GM12878 (cell line): ENCODE data around the gene PLK1. TPM values are rescaled to one million over a fixed set of nuclear protein-coding genes. Genes with fewer than 3 reads are reported as not detected.

Experiments used
- ATAC-seq: fragments of 200-7000 bp; cut with Tn5 transposase; 3 replicates; pipeline ENCODE4 v1.9.1; 2020; ENCODE audit warnings: mild to moderate bottlenecking, moderate library complexity
- BruUV-seq: library from RNA; stranded (reverse); fragments of 400-500 nt; replicated peaks from 2 replicates; lab custom pipeline; 2021; lab: Mats Ljungman, UMichigan
- CTCF ChIA-PET: fragments of 300-600 bp; sonication (Branson Sonifier 250); formaldehyde crosslinking; extraction: SDS; loops from one replicate; lab custom pipeline; 2021; ENCODE audit warnings: inconsistent platforms; lab: Yijun Ruan, JAX
- POLR2A ChIA-PET: fragments of 350-600 bp; formaldehyde crosslinking; extraction: SDS; loops from one replicate; lab custom pipeline; 2021; ENCODE audit warnings: inconsistent platforms; lab: Charles Lee
- RAD21 ChIA-PET: fragments of 300-600 bp; sonication (Branson Sonifier 250); formaldehyde crosslinking; loops from one replicate; lab custom pipeline; 2023; ENCODE audit warnings: antibody characterized with exemption; ENCODE audit not compliant: unreplicated experiment; lab: Charles Lee
- SMC1A ChIA-PET: fragments of 300-600 bp; sonication (Branson Sonifier 250); formaldehyde crosslinking; loops from one replicate; lab custom pipeline; 2023; ENCODE audit not compliant: unreplicated experiment, uncharacterized antibody; lab: Charles Lee
- DNase-seq: peaks from one replicate; pipeline ENCODE4 v3.0.0-alpha.2; 2011; ENCODE audit warnings: low read depth, low spot score
- FAIRE-seq: peaks from 3 replicates; lab custom pipeline; 2011; peaks lifted over from hg19 to GRCh38; lab: Jason Lieb, UNC
- H2AFZ ChIP-seq: 2 replicates; pipeline ENCODE4 v1.6.0; 2011; ENCODE audit warnings: low read depth, low read length, control low read depth; ENCODE audit not compliant: control insufficient read depth
- H3K27ac ChIP-seq: 2 replicates; pipeline ENCODE4 v1.5.1; 2011; ENCODE audit warnings: control low read depth; ENCODE audit not compliant: control insufficient read depth, insufficient read depth
- H3K27me3 ChIP-seq, 2 experiments: replicated peaks in 1 of 2; 2 replicates each; pipeline versions ENCODE4 v1.6.0 to v1.6.1; 2011; ENCODE audit warnings: low read length in 1 of 2; ENCODE audit not compliant: control insufficient read depth in 2 of 2, insufficient read depth in 2 of 2
- H3K36me3 ChIP-seq, 2 experiments: 2 replicates each; pipeline ENCODE4 v1.5.1; 2011; ENCODE audit warnings: low read length in 1 of 2; ENCODE audit not compliant: control insufficient read depth in 2 of 2, insufficient read depth in 2 of 2
- H3K4me1 ChIP-seq: 2 replicates; pipeline ENCODE4 v1.6.1; 2011; ENCODE audit warnings: mild to moderate bottlenecking, low read length, moderate library complexity, mixed read lengths; ENCODE audit not compliant: control insufficient read depth, insufficient read depth
- H3K4me2 ChIP-seq: 2 replicates; pipeline ENCODE4 v1.6.0; 2011; ENCODE audit warnings: control low read depth; ENCODE audit not compliant: control insufficient read depth, insufficient read depth
- H3K4me3 ChIP-seq: fragments of 200-600 bp; sonication (generic); 2 replicates; pipeline ENCODE4 v1.5.1; 2016
- H3K79me2 ChIP-seq: 2 replicates; pipeline ENCODE4 v1.6.0; 2011; ENCODE audit warnings: low read length; ENCODE audit not compliant: control insufficient read depth, insufficient read depth
- H3K9ac ChIP-seq: 2 replicates; pipeline ENCODE4 v1.8.0; 2011; ENCODE audit warnings: low read length, control low read depth, mixed read lengths; ENCODE audit not compliant: control insufficient read depth, insufficient read depth
- H3K9me3 ChIP-seq: replicated peaks from 3 replicates; pipeline ENCODE4 v1.5.1; 2011; ENCODE audit warnings: mild to moderate bottlenecking, low read length; ENCODE audit not compliant: control insufficient read depth, insufficient read depth
- H4K20me1 ChIP-seq: 2 replicates; pipeline ENCODE4 v1.6.0; 2011; ENCODE audit not compliant: control insufficient read depth, insufficient read depth
- ELK1 ChIP-seq: IDR thresholded peaks from 2 replicates; pipeline ENCODE4 v1.6.1; 2012; ENCODE audit warnings: low read depth, low read length, improper control_type of control experiment
- REST ChIP-seq: IDR thresholded peaks from 2 replicates; pipeline ENCODE4 v1.6.1; 2012; ENCODE audit warnings: mild to moderate bottlenecking, low read depth, low read length
- SIN3A ChIP-seq: IDR thresholded peaks from 2 replicates; pipeline ENCODE4 v1.6.1; 2012; ENCODE audit warnings: low read depth, low read length, improper control_type of control experiment
- STAT1 ChIP-seq: fragments of 450-650 bp; conservative IDR thresholded peaks from 2 replicates; pipeline ENCODE4 v1.6.1; 2014; ENCODE audit warnings: antibody characterized with exemption, mild to moderate bottlenecking
- WGBS: methylation state at CpG from one replicate; pipeline ENCODE4 v1.1.6; 2016; ENCODE audit warnings: low lambda C conversion rate; ENCODE audit not compliant: insufficient replicate concordance, insufficient coverage; ENCODE audit errors: missing lambda C conversion rate; 5-methylcytosine and 5-hydroxymethylcytosine counted together
- in situ Hi-C: fragments of 300-500 bp; cut with MboI; formaldehyde crosslinking; loops from 9 replicates; pipeline ENCODE4 v1.14.3; 2018; ENCODE audit warnings: mixed read lengths
- intact Hi-C: fragments of 100-400 bp; cut with micrococcal nuclease; formaldehyde crosslinking; loops from one replicate; pipeline ENCODE4 v1.14.2; 2022; ENCODE audit not compliant: unreplicated experiment
- polyA plus RNA-seq, 11 experiments: library from polyadenylated mRNA; depleted of rRNA in 4 of 11; unstranded in 6 of 11; stranded (reverse) in 5 of 11; fragments of >200 nt; fragmentation: Nextera tagmentation in 4 of 11; fragmentation: Illumina TruSeq in 1 of 11; extraction: Ambion mirVana in 4 of 11; extraction: Trizol in 1 of 11; gene quantifications; 1 replicate in 1 of 11; 2 replicates in 10 of 11; pipeline versions ENCODE4 v1.2.1 to v1.2.3, GENCODE V29; 2011 to 2016; ENCODE audit warnings: inconsistent platforms in 2 of 11, missing spikeins in 2 of 11, low read depth in 1 of 11
- total RNA-seq, 4 experiments: library from RNA; depleted of rRNA in 3 of 4; stranded (reverse); fragments of >200 nt in 3 of 4; fragmentation: Illumina TruSeq in 1 of 4; extraction: Trizol in 1 of 4; gene quantifications; 2 replicates each; pipeline versions ENCODE4 v1.2.1 to v1.2.3, GENCODE V29; 2013 to 2021
- TF ChIP-seq, protein P1 (sequence below): fragments of 450-650 bp; IDR thresholded peaks from 2 replicates; pipeline ENCODE4 v1.6.1; 2016; ENCODE audit warnings: mild to moderate bottlenecking

Gene PLK1
- total and polyA plus RNA-seq, 10 of the 15 experiments (the other 5 are each of a cell fraction or from before 2014, with no cell fraction given): 11.3 to 191 (median 84.5) TPM

GRCh38 chr16:23726710-23727109, 48.0 kb downstream of the PLK1 start:
- no peak overlapping the region for H3K4me2 ChIP-seq
- ChIA-PET SMC1A (interaction anchor here (0.8 to 1.1 kb wide), 3 partner anchors 113 to 171 kb away, joined by 3 to 5 read pairs (median 3); no protein-coding TSS in a partner anchor), CTCF (interaction anchor here (0.8 to 1.2 kb wide), 5 partner anchors 9 to 130 kb away, joined by 3 to 4 read pairs (median 3); partner anchors contain the start of genes DCTN5 and PALB2)
- no TSS peak for BruUV-seq
- no peaks in the 10 kb centered on the region; the same call in 1 of the 3 replicates for H3K9me3 ChIP-seq
- no peak for DNase-seq
- intact Hi-C loops: loop anchor here (5.0 kb wide), 1 partner anchor 169 kb away; the partner anchor contains the start of genes EARS2 and UBFD1
- ATAC-seq: no peak
- no peaks in the 10 kb centered on the region for H3K79me2 ChIP-seq
- H2AFZ ChIP-seq: no peak overlapping the region
- H3K36me3 ChIP-seq: no peaks in the 10 kb centered on the region
- no peaks in the 10 kb centered on the region for H3K4me1 ChIP-seq
- TF ChIP-seq REST: no peak
- TF ChIP-seq, protein P1, sequence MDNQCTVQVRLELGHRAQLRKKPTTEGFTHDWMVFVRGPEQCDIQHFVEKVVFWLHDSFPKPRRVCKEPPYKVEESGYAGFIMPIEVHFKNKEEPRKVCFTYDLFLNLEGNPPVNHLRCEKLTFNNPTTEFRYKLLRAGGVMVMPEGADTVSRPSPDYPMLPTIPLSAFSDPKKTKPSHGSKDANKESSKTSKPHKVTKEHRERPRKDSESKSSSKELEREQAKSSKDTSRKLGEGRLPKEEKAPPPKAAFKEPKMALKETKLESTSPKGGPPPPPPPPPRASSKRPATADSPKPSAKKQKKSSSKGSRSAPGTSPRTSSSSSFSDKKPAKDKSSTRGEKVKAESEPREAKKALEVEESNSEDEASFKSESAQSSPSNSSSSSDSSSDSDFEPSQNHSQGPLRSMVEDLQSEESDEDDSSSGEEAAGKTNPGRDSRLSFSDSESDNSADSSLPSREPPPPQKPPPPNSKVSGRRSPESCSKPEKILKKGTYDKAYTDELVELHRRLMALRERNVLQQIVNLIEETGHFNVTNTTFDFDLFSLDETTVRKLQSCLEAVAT: no peak
- no peak for TF ChIP-seq SIN3A
- no peak for TF ChIP-seq STAT1
- no peak for TF ChIP-seq ELK1
- TF ChIP-seq, all 136 proteins: peak for 0
- no peak overlapping the region for H3K27ac ChIP-seq
- in situ Hi-C loops: no loop called here
- no peaks in the 10 kb centered on the region for H4K20me1 ChIP-seq
- WGBS: 53% methylated on average over 3 of the region's 3 CpGs
- no peaks in the 10 kb centered on the region; a peak in 1 of 4 replicates for H3K27me3 ChIP-seq
- no peak overlapping the region for H3K4me3 ChIP-seq
- POLR2A ChIA-PET: interaction anchor here (1.1 kb wide), 1 partner anchor 286 kb away, joined by 3 read pairs; no protein-coding TSS in a partner anchor
- no peak for FAIRE-seq
- no peak overlapping the region for H3K9ac ChIP-seq
- RAD21 ChIA-PET: interaction anchor here (0.7 to 1.9 kb wide), 2 partner anchors 47 to 170 kb away, joined by 3 to 6 read pairs; partner anchors contain the start of genes EARS2 and UBFD1
